Bone marrow (tissue), 2 donors: ENCODE results near the gene CXCL14.

Source experiments
- DNase-seq, 2 donors: peaks; one replicate each; lab custom pipeline; 2025; lab: John Stamatoyannopoulos, UW

CXCL14 gene

GRCh38 chr5:135596157-135596763, 17.5 kb upstream of the CXCL14 start:
- DNase-seq: no peak

GRCh38 chr5:135594416-135594960, 15.7 kb upstream of the CXCL14 start:
- DNase-seq: no peak

DNA sequence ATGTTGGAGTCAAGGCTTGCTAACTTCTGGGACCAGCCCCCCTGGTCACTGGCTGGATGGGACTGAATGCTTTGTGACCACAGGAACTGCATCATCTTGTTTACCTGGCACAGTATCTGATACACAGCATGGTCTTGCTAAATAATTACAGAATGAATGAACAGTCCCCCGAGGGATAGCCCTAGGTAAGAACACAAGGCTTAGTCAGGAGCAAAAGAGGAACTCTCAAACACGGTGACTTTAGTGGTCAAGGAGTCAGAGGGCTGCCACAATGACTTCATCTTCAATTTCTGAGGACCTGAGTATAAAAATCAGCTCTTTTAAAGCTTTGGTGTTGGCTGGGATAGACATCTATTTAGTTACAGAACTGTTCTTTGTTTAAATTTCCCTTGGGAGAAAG, 15.1 kb upstream of the CXCL14 start:
- DNase-seq: no peak

DNA sequence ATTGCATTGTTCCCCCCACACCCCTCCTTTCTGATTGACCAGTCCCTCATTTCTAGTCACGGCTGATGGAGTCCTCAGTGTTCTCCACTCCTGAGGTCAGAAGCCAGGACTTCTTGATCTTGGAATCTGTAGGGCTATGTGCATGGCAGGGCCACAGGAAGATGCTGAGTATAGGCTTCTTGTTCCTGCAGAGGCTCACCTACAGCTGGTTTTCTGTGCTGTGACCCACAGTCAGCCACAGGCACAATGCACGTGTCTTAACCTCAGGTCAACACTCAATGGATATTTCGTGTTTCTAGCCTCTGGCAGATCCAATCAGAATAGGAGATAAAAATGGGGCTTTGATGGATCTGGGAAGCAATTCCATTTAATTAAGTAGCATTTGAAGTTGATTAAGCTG, 14.3 kb upstream of the CXCL14 start:
- no peak for DNase-seq

- no peak for DNase-seq
Observed at GRCh38 chr5:135592312-135593045, 13.7 kb upstream of the CXCL14 start.

GRCh38 chr5:135591277-135591676, 12.5 kb upstream of the CXCL14 start:
- DNase-seq: no peak

DNA sequence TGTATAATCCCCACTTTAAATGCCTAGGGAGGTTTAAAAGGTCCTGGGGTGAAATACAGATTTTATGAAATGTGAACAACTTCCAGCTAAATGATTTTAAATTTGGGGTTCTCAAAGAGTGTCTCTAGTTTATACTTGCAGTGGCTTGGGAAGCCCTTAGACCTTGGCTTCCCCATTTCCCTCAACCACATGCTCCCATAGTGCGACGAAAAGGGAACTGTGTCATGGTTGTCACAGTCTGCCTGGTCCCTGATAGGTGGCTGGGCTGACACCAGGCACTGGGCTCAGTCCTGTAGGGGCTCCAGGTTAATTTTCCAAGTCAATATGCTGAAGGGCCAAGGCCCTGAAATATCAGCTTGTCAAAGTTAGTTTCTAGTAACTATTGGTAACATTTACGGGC, 10.4 kb upstream of the CXCL14 start:
- no peak for DNase-seq

DNA sequence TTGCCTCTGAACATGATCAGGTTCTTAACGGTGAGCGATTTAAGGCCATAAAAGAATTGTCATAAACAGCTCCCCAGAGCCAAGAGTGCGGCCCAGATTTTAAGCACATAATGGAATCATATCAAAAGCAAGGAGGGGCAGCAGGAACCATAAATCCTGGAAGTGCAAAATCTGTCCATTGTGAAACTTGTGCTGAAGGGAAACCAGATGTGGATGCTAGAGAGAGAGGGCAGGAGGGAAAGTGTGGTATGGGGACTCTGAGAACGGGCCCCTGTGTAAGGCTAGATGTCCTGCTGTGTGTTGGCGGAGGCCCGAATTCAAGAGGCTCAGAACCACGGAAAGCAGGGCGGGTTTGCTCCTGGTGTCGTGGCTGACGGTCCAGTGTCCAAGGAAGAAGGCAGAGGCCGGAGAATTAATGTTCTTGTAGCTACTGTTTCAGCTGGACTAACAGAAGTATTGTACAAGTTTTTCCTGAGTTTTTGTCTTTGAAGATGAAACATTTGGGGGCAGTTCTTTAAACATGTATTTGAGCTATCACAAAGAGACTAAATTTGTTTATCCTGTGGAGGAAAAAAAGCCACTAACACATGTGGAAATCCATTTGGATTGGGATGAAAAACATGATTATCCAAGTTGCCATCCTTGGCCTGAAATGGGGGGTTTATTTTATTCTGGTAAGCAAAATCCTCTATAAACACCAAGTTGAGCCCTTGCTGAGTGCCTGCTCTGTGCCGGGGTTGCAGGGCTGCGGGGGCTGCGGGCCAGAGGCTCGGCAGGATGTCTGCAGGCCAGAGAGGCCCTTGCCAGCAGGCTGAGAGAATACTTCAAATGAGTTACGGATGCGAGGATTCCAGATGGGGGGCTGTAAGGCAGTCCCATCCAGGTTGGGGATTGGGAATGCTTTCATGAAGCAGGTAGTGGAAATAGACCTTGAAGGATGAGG, 9.2 kb upstream of the CXCL14 start:
- DNase-seq: no peak

DNA sequence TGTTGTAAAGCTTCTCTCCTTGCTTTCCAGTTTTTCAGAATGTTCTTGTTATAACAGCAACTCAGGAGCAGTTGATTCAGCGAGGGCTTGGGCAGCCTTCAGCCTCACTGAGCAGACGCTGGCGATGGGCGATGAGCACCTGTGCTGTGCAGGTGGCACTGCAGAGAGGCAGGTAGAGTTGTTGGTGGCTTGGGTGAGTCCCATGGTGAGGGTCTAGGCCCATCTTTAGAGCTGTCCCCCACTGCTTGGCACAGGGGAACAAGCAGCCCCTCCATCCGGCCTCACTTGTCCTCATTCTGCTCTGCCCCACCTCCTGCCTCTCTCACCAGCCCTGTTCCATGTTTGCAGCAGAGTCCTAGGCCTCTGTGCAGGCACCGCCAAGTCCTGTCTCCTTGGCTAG, 6.1 kb upstream of the CXCL14 start:
- DNase-seq: no peak

GRCh38 chr5:135584276-135584675, 5.5 kb upstream of the CXCL14 start:
- DNase-seq: no peak

- DNase-seq: no peak
Observed at GRCh38 chr5:135582099-135582781, 3.4 kb upstream of the CXCL14 start.

DNA sequence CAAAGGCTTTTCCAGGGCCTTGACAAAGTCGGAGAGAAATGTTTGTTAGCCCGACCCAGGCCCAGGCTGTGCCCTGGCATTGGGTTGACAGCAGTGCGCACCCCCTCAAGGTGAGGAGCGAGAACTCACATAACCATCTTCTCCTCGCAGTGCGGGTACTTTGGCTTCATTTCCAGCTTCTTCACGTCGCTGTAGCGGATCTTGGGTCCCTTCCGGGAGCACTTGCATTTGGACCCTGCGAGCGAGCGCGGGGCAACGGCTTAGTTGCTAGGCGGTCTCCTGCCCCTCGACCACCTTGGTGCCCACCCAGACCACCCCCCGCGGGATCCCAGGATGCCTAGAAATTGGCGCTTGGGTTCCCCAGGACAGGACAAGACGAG, 496 bp downstream of the CXCL14 start:
- DNase-seq: no peak

GRCh38 chr5:135577421-135577820, 1.4 kb downstream of the CXCL14 start:
- no peak for DNase-seq

DNA sequence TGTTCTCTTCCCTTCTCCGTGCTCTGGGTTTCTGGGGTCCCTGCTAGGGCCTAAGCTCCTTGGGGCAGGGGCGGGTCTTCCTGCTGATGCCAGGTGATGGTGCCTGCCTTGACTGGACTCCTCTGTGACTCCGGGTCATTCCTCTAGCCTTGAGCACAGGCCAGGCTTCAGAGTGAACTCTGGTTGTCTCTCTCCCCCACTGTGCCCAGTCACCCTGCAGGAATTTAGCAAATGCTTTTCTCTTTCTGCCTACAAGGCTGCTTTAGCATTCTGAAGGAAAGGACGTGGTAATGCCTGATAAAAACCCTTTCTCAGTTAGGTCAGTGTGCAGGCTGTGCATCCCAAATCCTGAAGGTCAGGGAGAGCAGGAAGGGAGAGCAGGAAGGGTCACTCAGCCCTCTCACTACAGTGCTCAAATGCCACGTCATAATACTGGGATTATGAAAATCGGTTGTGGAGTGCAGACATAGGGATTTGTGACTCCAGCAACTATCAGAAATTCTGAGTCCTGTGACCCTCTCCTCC, 2.7 kb downstream of the CXCL14 start:
- DNase-seq: no peak

DNA sequence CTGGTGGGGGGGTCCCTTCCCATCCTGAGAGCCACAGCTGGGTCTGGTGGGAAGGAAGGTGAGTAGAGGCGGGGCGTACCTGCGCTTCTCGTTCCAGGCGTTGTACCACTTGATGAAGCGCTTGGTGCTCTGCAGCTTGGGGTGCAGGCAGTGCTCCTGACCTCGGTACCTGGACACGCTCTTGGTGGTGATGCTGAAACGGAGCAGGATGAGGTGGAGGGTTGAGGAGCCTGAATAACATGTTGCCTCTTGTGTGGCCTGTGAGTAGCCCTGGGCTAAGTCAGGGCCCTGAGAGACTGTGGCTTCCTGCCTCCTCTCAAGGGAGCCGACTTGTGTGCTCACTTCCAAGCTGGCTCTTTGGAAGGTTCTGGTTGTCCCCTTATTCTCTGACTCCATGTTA, 4.3 kb downstream of the CXCL14 start:
- DNase-seq: no peak

DNA sequence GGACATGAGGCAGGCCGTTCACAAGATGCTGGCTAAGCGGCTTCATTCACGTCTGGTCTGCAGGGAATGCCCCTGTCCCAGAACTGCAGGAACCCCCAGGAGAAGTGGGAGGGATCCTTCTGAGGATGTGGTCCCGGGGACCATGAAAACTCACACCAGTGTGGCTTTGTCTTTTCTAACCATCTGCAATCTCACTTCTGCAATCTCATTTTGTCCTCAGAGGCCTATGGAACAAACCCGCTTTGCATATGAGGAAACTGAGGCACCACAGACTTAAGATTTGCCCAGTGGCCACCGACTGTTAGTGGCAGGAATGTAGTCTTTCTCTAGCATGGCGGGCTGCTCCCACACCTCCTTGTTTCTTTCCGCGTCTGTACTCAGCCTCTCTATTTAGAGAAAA, 6.9 kb downstream of the CXCL14 start:
- no peak for DNase-seq

DNA sequence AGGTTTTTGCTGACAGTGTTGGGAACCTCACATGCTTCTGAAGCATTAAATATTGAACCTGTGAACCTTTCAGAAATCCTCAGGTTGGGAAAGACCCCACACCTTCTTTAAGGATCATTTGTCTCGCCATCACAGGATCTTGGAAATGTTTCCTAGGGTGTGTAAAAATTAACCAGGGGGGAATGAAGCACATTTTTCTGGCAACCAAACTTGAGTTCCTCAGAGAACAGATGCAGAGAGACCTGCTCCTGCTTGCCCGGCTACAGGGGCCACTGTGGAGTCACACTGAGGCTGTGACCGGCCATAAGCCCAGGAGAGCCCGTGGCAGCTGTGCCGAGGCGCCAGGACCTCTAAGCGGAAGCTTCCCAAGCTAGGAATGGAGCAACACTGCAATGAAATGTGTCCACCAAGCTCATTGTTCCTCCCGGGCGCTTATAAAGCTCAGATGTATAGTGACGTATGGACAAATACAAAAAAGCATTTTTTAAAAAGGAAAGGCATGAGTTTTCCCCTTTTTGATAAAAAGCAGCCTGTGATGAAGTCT, 7.7 kb downstream of the CXCL14 start:
- no peak for DNase-seq

DNA sequence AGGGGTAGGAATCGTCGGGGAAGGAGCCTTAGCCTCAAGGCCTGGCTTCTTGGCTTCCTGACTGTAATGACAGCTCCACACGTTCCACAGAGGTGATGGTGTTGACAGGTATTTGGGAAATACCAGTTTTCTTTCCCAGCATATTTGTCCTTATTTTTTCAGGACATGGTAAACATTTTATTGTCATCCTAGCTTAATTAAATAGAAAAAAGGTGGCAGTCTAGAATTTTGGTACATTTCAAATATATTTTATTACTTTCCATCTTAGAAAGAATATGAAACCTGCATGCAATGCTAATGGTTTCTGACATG, 8.4 kb downstream of the CXCL14 start:
- no peak for DNase-seq

DNA sequence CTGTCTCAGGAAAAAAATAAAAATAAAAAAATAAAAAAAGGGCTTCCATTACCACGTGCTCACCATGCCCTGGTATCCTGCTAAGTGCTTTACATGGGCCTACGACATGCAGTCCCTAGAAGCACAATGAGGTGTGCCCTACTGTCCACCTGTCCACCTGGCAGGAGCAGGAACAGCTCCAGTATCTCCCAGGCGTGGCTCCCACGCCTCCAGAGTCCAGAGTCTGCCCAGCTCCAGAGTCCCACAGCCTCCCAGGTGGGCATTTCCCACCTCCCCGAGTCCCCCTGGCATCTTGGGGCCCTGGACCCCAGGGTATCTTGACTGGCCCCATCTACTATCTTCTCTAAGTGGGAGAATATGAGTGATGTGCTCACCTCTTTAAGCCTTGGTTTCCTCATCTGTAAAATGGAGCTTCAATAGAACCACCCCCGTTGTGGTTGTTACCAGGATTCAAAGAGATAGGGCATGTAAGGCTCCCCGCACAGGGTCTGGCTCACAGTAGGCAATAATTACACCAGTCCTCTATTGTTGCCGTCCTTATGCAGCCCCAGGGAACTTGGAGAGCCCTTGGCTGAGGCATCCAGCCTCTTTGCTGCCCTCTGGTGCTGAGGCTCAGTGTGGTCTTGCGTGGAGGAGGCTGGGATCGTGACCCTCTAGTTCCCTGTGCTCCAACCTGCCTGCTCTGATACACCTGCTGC, 8.9 kb downstream of the CXCL14 start:
- DNase-seq: no peak

GRCh38 chr5:135568923-135569360, 9.8 kb downstream of the CXCL14 start:
- DNase-seq: no peak

DNA sequence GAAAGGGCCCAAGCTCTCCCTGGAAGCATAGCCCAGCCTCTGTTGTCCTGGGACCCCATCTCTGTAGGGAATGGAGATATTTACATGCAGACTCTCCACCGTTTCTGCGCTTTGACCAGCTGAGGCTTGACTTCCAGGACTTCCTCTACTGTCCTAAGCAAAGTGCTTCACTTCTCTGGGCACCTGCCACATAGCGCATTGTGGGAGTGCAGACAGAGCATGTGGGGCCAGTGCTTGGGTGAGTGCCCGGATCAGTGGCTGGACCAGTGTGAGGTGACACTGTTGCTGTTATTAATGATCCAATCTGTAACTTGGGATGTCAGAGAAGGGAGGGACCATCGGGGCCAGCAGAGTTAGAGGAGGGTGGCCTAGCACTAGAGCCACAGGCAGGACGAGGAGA, 10.5 kb downstream of the CXCL14 start:
- DNase-seq: no peak
